Fibroblast of lung (primary cell): ENCODE measurements around the gene ASXL1. TPM values are rescaled to one million over a fixed set of nuclear protein-coding genes. Genes with fewer than 3 reads are reported as not detected.

ENCODE experiments used
- DNase-seq, 2 donors: peaks; one replicate each; pipeline versions ENCODE4 v3.0.0 to v3.0.0-alpha.2; 2010; ENCODE audit warnings: low read depth in 2 of 2
- H2AFZ ChIP-seq: 2 replicates; pipeline ENCODE4 v1.5.1; 2012; ENCODE audit warnings: low read length, control low read depth, inconsistent platforms
- H3K27ac ChIP-seq: 2 replicates; pipeline ENCODE4 v1.5.1; 2011; ENCODE audit warnings: low read length, control low read depth; ENCODE audit not compliant: insufficient read depth
- H3K27me3 ChIP-seq: 2 replicates; pipeline ENCODE4 v1.5.1; 2011; ENCODE audit warnings: mild to moderate bottlenecking, low read length; ENCODE audit not compliant: control insufficient read depth, insufficient read depth
- H3K36me3 ChIP-seq: 2 replicates; pipeline ENCODE4 v1.5.1; 2011; ENCODE audit warnings: low read length; ENCODE audit not compliant: control insufficient read depth, insufficient read depth
- H3K4me1 ChIP-seq: 2 replicates; pipeline ENCODE4 v1.5.1; 2011; ENCODE audit warnings: low read length; ENCODE audit not compliant: control insufficient read depth, insufficient read depth; ENCODE audit errors: extremely low read depth
- H3K4me2 ChIP-seq: 2 replicates; pipeline ENCODE4 v1.5.1; 2011; ENCODE audit warnings: low read length, control low read depth; ENCODE audit not compliant: insufficient read depth; ENCODE audit errors: extremely low read depth
- H3K4me3 ChIP-seq, 4 experiments: fragments of 200-600 bp in 1 of 4; sonication (generic) in 1 of 4; replicated peaks in 1 of 4; 2 replicates each; pipeline ENCODE4 v1.5.1; 2011 to 2016; ENCODE audit warnings: low read length in 4 of 4, low read depth in 3 of 4, mild to moderate bottlenecking in 3 of 4, control low read depth in 2 of 4, inconsistent platforms in 1 of 4, mixed read lengths in 1 of 4; ENCODE audit not compliant: insufficient read depth in 1 of 4; ENCODE audit errors: control extremely low read depth in 1 of 4
- H3K79me2 ChIP-seq: 2 replicates; pipeline ENCODE4 v1.5.1; 2012; ENCODE audit warnings: mild to moderate bottlenecking, low read length, inconsistent platforms; ENCODE audit not compliant: control insufficient read depth, insufficient read depth
- H3K9ac ChIP-seq: 2 replicates; pipeline ENCODE4 v1.5.1; 2011; ENCODE audit warnings: mild to moderate bottlenecking, low read length, control low read depth; ENCODE audit not compliant: insufficient read depth
- H3K9me3 ChIP-seq: 2 replicates; pipeline ENCODE4 v1.5.1; 2012; ENCODE audit warnings: low read depth, low read length; ENCODE audit not compliant: control insufficient read depth, insufficient read depth
- H4K20me1 ChIP-seq: 2 replicates; pipeline ENCODE4 v1.5.1; 2011; ENCODE audit warnings: low read length; ENCODE audit not compliant: control insufficient read depth, insufficient read depth; ENCODE audit errors: extremely low read depth
- CTCF ChIP-seq, 2 donors: IDR thresholded peaks in 1 of 2; conservative IDR thresholded peaks in 1 of 2; 1 replicate in 1 of 2; 2 replicates in 1 of 2; pipeline ENCODE4 v1.5.1; 2011 to 2012; ENCODE audit warnings: low read length in 2 of 2, control low read depth in 1 of 2, inconsistent platforms in 1 of 2, low read depth in 1 of 2, mild to moderate bottlenecking in 1 of 2
- EZH2 ChIP-seq: IDR thresholded peaks from 2 replicates; pipeline ENCODE4 v1.5.1; 2012; ENCODE audit warnings: low read length, control low read depth, mild to moderate bottlenecking; ENCODE audit errors: missing control alignments
- polyA plus RNA-seq, 2 donors: library from polyadenylated mRNA; depleted of rRNA in 1 of 2; stranded (reverse) in 1 of 2; unstranded in 1 of 2; fragments of >200 nt; gene quantifications; 2 replicates each; pipeline ENCODE4 v1.2.1, GENCODE V29; 2011 to 2012; ENCODE audit warnings: missing spikeins in 1 of 2
- total RNA-seq: library from RNA; depleted of rRNA; stranded (reverse); fragments of >200 nt; gene quantifications from 2 replicates; pipeline ENCODE4 v1.2.1, GENCODE V29; 2014

The ASXL1 gene
- total and polyA plus RNA-seq, 2 donors (not counting 1 experiment from before 2014, with no cell fraction given) = 38.0 to 41.1 TPM

DNA sequence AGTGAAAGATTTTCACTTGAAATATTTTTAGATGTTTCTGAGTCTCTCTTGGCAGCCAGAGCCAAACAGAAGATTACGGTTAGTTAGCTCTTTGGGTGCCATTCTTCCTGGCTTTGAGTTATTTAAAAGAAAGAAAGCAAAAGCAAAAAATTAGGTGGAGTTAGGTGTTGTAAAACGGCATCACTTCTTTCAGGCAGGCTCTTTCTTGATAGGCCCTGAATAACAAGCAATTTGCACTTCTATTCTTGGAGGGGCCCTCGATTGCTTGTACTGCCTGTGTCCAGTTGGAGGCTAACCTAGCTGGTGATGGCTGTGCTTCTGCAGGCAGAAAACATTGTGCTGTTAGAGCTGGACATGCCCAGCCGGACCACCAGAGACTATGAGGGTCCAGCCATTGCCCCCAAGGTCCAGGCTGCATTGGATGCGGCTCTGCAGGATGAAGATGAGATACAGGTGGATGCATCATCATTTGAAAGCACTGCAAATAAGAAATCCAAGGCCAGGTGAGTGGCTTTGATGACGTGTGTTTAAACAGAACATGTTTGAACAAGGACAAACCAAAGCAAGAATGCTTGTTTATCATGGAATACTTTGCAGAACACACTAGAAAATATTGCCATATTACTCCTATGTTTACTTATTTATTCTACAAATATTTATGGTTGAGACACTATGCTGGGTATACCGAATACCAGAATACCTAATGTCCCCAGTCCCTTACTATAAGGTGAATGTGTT is 28.1 kb upstream of the ASXL1 start:
- peaks cover 4% of the 10 kb centered on the region for H3K4me1 ChIP-seq
- H3K4me2 ChIP-seq = no peak overlapping the region
- H2AFZ ChIP-seq = no peak overlapping the region
- H3K36me3 ChIP-seq = peaks cover 3% of the 10 kb centered on the region
- H4K20me1 ChIP-seq = no peaks in the 10 kb centered on the region
- no peak overlapping the region for H3K9ac ChIP-seq
- DNase-seq = no peak
- no peaks in the 10 kb centered on the region for H3K9me3 ChIP-seq
- no peak overlapping the region for H3K4me3 ChIP-seq
- no peak for TF ChIP-seq EZH2
- no peak for TF ChIP-seq CTCF (conservative IDR thresholded peaks at IDR 0.05 in 1 of 2, IDR thresholded peaks at IDR 0.05 in 1 of 2; ENCODE audit: low read depth in 1 of 2, low read length in 2 of 2)
- H3K27ac ChIP-seq = no peak overlapping the region
- no peaks in the 10 kb centered on the region for H3K79me2 ChIP-seq
- no peaks in the 10 kb centered on the region for H3K27me3 ChIP-seq

DNA sequence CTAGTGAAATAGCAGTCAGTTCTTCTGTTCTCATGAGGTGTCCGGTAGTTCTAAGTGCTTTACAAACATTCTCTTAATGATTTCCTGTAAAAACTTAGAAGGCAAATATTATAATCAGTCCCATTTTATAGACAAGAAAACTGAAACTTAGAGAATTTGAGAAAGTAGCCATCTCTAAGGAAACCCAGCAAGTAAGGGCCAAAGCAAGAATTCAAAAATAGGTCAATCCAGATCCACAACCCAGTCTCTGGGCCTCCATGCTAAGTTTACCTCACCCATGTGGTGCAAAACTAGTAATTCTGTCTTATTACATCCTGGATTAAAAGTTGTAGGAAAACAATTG is 27.6 kb upstream of the ASXL1 start:
- Histone ChIP-seq H3K36me3 (peaks cover 3% of the 10 kb centered on the region), H3K9me3 (no peaks in the 10 kb centered on the region), H3K4me3 (no peak overlapping the region), H3K9ac (no peak overlapping the region), H3K79me2 (no peaks in the 10 kb centered on the region), H4K20me1 (no peaks in the 10 kb centered on the region), H3K4me1 (peaks cover 4% of the 10 kb centered on the region), H3K4me2 (no peak overlapping the region), H3K27ac (no peak overlapping the region), H3K27me3 (no peaks in the 10 kb centered on the region), H2AFZ (no peak overlapping the region)
- TF ChIP-seq CTCF (conservative IDR thresholded peaks at IDR 0.05 in 1 of 2, IDR thresholded peaks at IDR 0.05 in 1 of 2; ENCODE audit: low read depth in 1 of 2, low read length in 2 of 2) (no peak), EZH2 (no peak)
- DNase-seq = no peak

DNA sequence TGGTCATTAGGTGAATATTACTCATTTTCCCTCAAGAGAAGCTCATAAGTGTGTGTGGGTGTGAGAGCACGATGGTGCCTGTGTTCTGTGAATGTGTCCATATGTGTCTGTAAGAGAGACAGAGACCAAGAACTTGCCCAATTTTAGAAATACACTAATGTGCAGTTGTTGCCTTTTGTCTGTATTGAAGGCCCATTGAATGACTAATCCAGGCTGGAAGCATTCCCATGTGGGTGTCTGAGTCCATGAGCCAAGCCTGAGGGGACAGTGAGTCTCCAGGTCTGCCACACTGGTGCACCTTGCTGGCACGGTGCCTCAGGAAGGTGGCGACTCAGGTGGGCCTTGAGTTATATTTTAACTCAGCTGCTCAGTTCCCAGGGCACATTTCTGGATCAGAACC is 25.5 kb upstream of the ASXL1 start:
- H2AFZ ChIP-seq = no peak overlapping the region
- H3K27ac ChIP-seq = no peak overlapping the region
- peak; percentile 25 to 82 for DNase-seq
- no peaks in the 10 kb centered on the region for H3K79me2 ChIP-seq
- no peak overlapping the region for H3K4me2 ChIP-seq
- H4K20me1 ChIP-seq = no peaks in the 10 kb centered on the region
- H3K4me3 ChIP-seq = no peak overlapping the region
- H3K9ac ChIP-seq = no peak overlapping the region
- peaks cover 4% of the 10 kb centered on the region for H3K4me1 ChIP-seq
- TF ChIP-seq EZH2 = no peak
- TF ChIP-seq CTCF (conservative IDR thresholded peaks at IDR 0.05 in 1 of 2, IDR thresholded peaks at IDR 0.05 in 1 of 2; ENCODE audit: low read depth in 1 of 2, low read length in 2 of 2) = no peak
- H3K36me3 ChIP-seq = peaks cover 3% of the 10 kb centered on the region
- H3K9me3 ChIP-seq = no peaks in the 10 kb centered on the region
- no peaks in the 10 kb centered on the region for H3K27me3 ChIP-seq
